Prostate gland (tissue), 2 donors: ENCODE results near the gene NLRP1. TPM values are rescaled to one million over a fixed set of nuclear protein-coding genes. Genes with fewer than 3 reads are reported as not detected.

Experiments used
- DNase-seq: peaks from one replicate; pipeline ENCODE4 v3.0.0-alpha.2; 2019; ENCODE audit warnings: low spot score
- H3K27ac ChIP-seq, 2 donors: fragments of 200-600 bp; sonication (generic); 2 replicates each; pipeline ENCODE4 v1.5.1; 2017 to 2019
- H3K27me3 ChIP-seq: fragments of 200-600 bp; sonication (generic); replicated peaks from 2 replicates; pipeline ENCODE4 v1.5.1; 2019; ENCODE audit not compliant: insufficient read depth
- H3K36me3 ChIP-seq, 2 donors: fragments of 200-600 bp; sonication (generic); 1 replicate in 1 of 2; 2 replicates in 1 of 2; pipeline versions ENCODE4 v1.5.1 to v1.8.1; 2017 to 2019
- H3K4me1 ChIP-seq: fragments of 200-600 bp; sonication (generic); replicated peaks from 2 replicates; pipeline ENCODE4 v1.5.1; 2019
- H3K4me3 ChIP-seq, 2 donors: fragments of 200-600 bp; sonication (generic); 2 replicates each; pipeline ENCODE4 v1.5.1; 2017 to 2019
- H3K9me3 ChIP-seq: fragments of 200-600 bp; sonication (generic); 2 replicates; pipeline ENCODE4 v1.5.1; 2017
- CTCF ChIP-seq, 4 experiments: fragments of 200-600 bp in 2 of 4; fragments of 450-650 bp in 2 of 4; sonication (generic) in 2 of 4; IDR thresholded peaks; 1 replicate in 3 of 4; 2 replicates in 1 of 4; pipeline ENCODE4 v1.5.1; 2016 to 2019; ENCODE audit warnings: antibody characterized with exemption in 4 of 4, mild to moderate bottlenecking in 2 of 4, moderate library complexity in 2 of 4
- POLR2A ChIP-seq: fragments of 450-650 bp; IDR thresholded peaks from one replicate; pipeline ENCODE4 v1.6.1; 2016; ENCODE audit warnings: antibody characterized with exemption, mild to moderate bottlenecking
- POLR2AphosphoS5 ChIP-seq: sonication (generic); formaldehyde crosslinking; IDR thresholded peaks from one replicate; pipeline ENCODE4 v1.6.1; 2017; ENCODE audit warnings: antibody characterized with exemption
- WGBS: methylation state at CpG from one replicate; pipeline ENCODE4 v1.1.5; 2018; 5-methylcytosine and 5-hydroxymethylcytosine counted together
- intact Hi-C: fragments of 100-400 bp; cut with DNase I; formaldehyde crosslinking; loops from one replicate; pipeline ENCODE4 v1.14.2; 2022
- total RNA-seq, 2 donors: library from RNA; depleted of rRNA; stranded (reverse); fragments of >200 nt; gene quantifications; one replicate each; pipeline ENCODE4 v1.1.0, GENCODE V29; 2016

Gene NLRP1
- total RNA-seq, 2 donors from 2014 or later, result 10.7 to 29.9 TPM

GRCh38 chr17:5514976-5515375 lies 69.3 kb downstream of the NLRP1 start:
- Histone ChIP-seq H3K4me1 (no peaks in the 10 kb centered on the region), H3K4me3 (no peak overlapping the region), H3K27ac (no peak overlapping the region), H3K27me3 (no peaks in the 10 kb centered on the region), H3K9me3 (no peaks in the 10 kb centered on the region), H3K36me3 (no peaks in the 10 kb centered on the region)
- WGBS, result 83% methylated on average over 10 of the region's 10 CpGs
- TF ChIP-seq POLR2A (no peak), CTCF (IDR thresholded peaks at IDR 0.05) (no peak), POLR2AphosphoS5 (no peak)
- DNase-seq, result no peak
- intact Hi-C loops, result no loop called here

DNA sequence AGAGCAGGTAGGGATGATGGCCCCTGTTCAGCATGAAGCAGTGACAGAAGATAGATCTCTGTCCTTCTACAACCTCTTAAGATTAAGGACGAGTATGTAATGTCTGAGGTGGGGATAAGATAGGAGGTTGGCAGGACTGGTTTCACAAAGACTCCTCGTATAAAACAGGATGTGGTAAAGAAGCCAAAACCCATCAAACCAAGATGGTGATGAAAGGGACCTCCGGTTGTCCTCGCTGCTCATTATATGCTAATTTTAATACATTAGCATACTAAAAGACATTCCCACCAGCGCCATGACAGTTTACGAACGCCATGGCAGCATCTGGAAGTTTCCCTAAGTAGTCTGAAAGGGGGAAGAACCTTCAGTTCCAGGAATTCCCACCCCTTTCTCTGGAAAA lies 70.7 kb downstream of the NLRP1 start:
- Histone ChIP-seq H3K4me3 (no peak overlapping the region), H3K27me3 (no peaks in the 10 kb centered on the region), H3K27ac (no peak overlapping the region), H3K36me3 (no peaks in the 10 kb centered on the region), H3K4me1 (no peaks in the 10 kb centered on the region), H3K9me3 (no peaks in the 10 kb centered on the region)
- intact Hi-C loops, result no loop called here
- no peak for TF ChIP-seq POLR2A
- no peak for TF ChIP-seq POLR2AphosphoS5
- TF ChIP-seq CTCF (IDR thresholded peaks at IDR 0.05), result no peak
- no peak for DNase-seq
- WGBS, result 64% methylated on average over 7 of the region's 7 CpGs

DNA sequence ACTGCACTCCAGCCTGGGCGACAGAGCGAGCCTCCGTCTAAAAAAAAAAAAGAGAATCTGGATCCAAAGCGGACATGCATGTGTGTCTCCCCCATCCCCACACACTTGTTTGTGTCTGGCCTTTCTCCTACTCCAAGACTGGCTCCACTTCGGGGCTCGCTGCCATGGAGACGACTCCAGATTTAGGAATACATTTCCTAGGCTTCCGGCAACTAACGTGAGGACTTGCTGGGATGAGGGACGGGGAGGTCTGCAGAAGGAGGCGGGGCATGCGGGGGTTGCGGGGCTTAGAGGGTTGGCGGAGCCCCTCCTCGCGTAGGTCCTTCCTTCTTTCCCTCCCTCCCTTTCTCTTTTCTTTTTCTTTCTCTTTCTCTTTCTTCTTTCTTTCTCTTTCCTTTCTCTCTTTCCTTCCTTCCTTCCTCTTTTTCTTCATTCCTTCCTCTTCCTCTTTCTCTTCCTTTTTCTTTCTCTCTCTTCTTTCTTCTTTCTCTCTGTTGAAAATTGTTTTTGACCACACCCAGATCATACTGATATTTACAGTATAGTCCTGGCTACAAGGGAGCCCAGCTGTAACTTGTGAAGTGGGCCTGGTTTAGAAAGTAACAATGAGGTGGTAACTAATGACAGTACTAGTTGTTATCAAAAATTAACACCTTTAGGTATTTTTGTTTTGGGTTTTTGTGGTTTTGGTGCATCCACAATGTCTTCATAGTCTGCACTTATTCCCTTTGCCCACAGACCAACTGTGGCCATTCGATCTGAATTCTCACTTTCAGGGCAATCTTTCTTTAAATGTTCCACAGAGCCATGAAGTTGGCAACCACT lies 72.7 kb downstream of the NLRP1 start:
- no peaks in the 10 kb centered on the region for H3K4me1 ChIP-seq
- H3K9me3 ChIP-seq, result no peaks in the 10 kb centered on the region
- H3K36me3 ChIP-seq, result no peaks in the 10 kb centered on the region
- DNase-seq, result no peak
- TF ChIP-seq POLR2A, result no peak
- H3K27ac ChIP-seq, result no peak overlapping the region
- H3K4me3 ChIP-seq, result no peak overlapping the region
- whole genome bisulfite sequencing, result 42% methylated on average over 17 of the region's 17 CpGs
- intact Hi-C loops, result no loop called here
- H3K27me3 ChIP-seq, result no peaks in the 10 kb centered on the region

- no peaks in the 10 kb centered on the region for H3K4me1 ChIP-seq
- H3K27me3 ChIP-seq, result no peaks in the 10 kb centered on the region
- no peaks in the 10 kb centered on the region for H3K9me3 ChIP-seq
- intact Hi-C loops, result no loop called here
- TF ChIP-seq CTCF (IDR thresholded peaks at IDR 0.05) (no peak), POLR2A (no peak), POLR2AphosphoS5 (no peak)
- no peak overlapping the region for H3K27ac ChIP-seq
- no peak for DNase-seq
- 47% methylated on average over 8 of the region's 8 CpGs for WGBS
- no peaks in the 10 kb centered on the region for H3K36me3 ChIP-seq
- no peak overlapping the region for H3K4me3 ChIP-seq
Measured at GRCh38 chr17:5510771-5511170, 73.5 kb downstream of the NLRP1 start.

- TF ChIP-seq POLR2AphosphoS5 (no peak), POLR2A (no peak), CTCF (IDR thresholded peaks at IDR 0.05) (no peak)
- Histone ChIP-seq H3K9me3 (no peaks in the 10 kb centered on the region), H3K4me1 (no peaks in the 10 kb centered on the region), H3K36me3 (no peaks in the 10 kb centered on the region), H3K4me3 (no peak overlapping the region), H3K27ac (no peak overlapping the region), H3K27me3 (no peaks in the 10 kb centered on the region)
- no peak for DNase-seq
- intact Hi-C loops, result no loop called here
- 73% methylated on average over 8 of the region's 8 CpGs for WGBS
Measured at GRCh38 chr17:5509482-5509881, 74.8 kb downstream of the NLRP1 start.
